Spleen (tissue), 11 donors: Measurements from ENCODE around the gene EPHB1. TPM values are rescaled to one million over a fixed set of nuclear protein-coding genes. Genes with fewer than 3 reads are reported as not detected.
A peak's percentile ranks its signal among the peaks of the same experiment; 100 is the strongest.

Source experiments
- DNase-seq: peaks from one replicate; pipeline ENCODE4 v3.0.0-alpha.2; 2020
- H3K27ac ChIP-seq, 8 donors: fragments of 200-600 bp; sonication (generic) in 7 of 8; 1 replicate in 4 of 8; 2 replicates in 4 of 8; pipeline versions ENCODE4 v1.5.0 to v1.8.0; 2016 to 2021; ENCODE audit warnings: inconsistent platforms in 4 of 8, mild to moderate bottlenecking in 4 of 8, moderate library complexity in 1 of 8
- H3K27me3 ChIP-seq, 7 donors: fragments of 200-600 bp; sonication (generic) in 6 of 7; replicated peaks in 1 of 7; 1 replicate in 4 of 7; 2 replicates in 3 of 7; pipeline versions ENCODE4 v1.5.0 to v1.8.0; 2016 to 2021; ENCODE audit warnings: inconsistent platforms in 3 of 7, mild to moderate bottlenecking in 1 of 7
- H3K36me3 ChIP-seq, 6 donors: fragments of 200-600 bp; sonication (generic) in 5 of 6; 1 replicate in 4 of 6; 2 replicates in 2 of 6; pipeline versions ENCODE4 v1.5.0 to v1.8.0; 2016 to 2021; ENCODE audit warnings: inconsistent platforms in 2 of 6
- H3K4me1 ChIP-seq, 6 donors: fragments of 200-600 bp; sonication (generic) in 5 of 6; 1 replicate in 3 of 6; 2 replicates in 3 of 6; pipeline versions ENCODE4 v1.5.0 to v1.8.0; 2016 to 2021; ENCODE audit warnings: inconsistent platforms in 3 of 6
- H3K4me3 ChIP-seq, 8 donors: fragments of 200-600 bp; sonication (generic) in 7 of 8; 1 replicate in 4 of 8; 2 replicates in 4 of 8; pipeline versions ENCODE4 v1.5.0 to v1.8.0; 2016 to 2021; ENCODE audit warnings: inconsistent platforms in 4 of 8, mild to moderate bottlenecking in 4 of 8, moderate library complexity in 2 of 8
- H3K9me3 ChIP-seq, 8 donors: fragments of 200-600 bp; sonication (generic) in 7 of 8; 1 replicate in 4 of 8; 2 replicates in 4 of 8; pipeline versions ENCODE4 v1.5.0 to v1.8.0; 2016 to 2021; ENCODE audit warnings: inconsistent platforms in 4 of 8
- CTCF ChIP-seq, 11 experiments: fragments of 200-600 bp in 7 of 11; fragments of 450-650 bp in 4 of 11; sonication (generic) in 4 of 11; IDR thresholded peaks in 8 of 11; conservative IDR thresholded peaks in 3 of 11; 1 replicate in 7 of 11; 2 replicates in 4 of 11; pipeline versions ENCODE4 v1.4.0 to v1.8.0; 2016 to 2021; ENCODE audit warnings: antibody characterized with exemption in 11 of 11, inconsistent platforms in 4 of 11, mild to moderate bottlenecking in 1 of 11
- POLR2A ChIP-seq, 3 donors: fragments of 450-650 bp; IDR thresholded peaks; one replicate each; pipeline ENCODE4 v1.5.1; 2017; ENCODE audit warnings: antibody characterized with exemption in 3 of 3, mild to moderate bottlenecking in 1 of 3
- POLR2AphosphoS5 ChIP-seq, 3 donors: sonication (generic); formaldehyde crosslinking; IDR thresholded peaks; one replicate each; pipeline ENCODE4 v1.5.1; 2017; ENCODE audit warnings: antibody characterized with exemption in 3 of 3
- WGBS, 5 donors: extraction: QIAGEN DNeasy Blood & Tissue Kit in 3 of 5; methylation state at CpG; one replicate each; pipeline versions ENCODE4 v1.1.5 to v1.1.7; 2013 to 2018; 5-methylcytosine and 5-hydroxymethylcytosine counted together
- intact Hi-C: fragments of 100-400 bp; cut with DNase I; formaldehyde crosslinking; loops from one replicate; pipeline ENCODE4 v1.15.0; 2023; ENCODE audit warnings: low total_unique reads
- polyA plus RNA-seq, 3 donors: library from polyadenylated mRNA; stranded (reverse); fragments of 200-250 nt; gene quantifications; one replicate each; pipeline ENCODE4 v1.2.1, GENCODE V29; 2013
- total RNA-seq, 7 donors: library from RNA; depleted of rRNA in 3 of 7; stranded (reverse); fragments of >200 nt in 3 of 7; fragmentation: NEBNext Ultra II Directional in 4 of 7; extraction: Animal tissue kit (Norgen Biotek cat#: 25700) in 4 of 7; gene quantifications; one replicate each; pipeline versions ENCODE4 v1.1.0 to v1.2.1, GENCODE V29; 2016 to 2021
- donor health status: healthy with polysubstance abuse.
- donor health status: DM: no; HTN: no; CAD: no; lungs with moderate emphysema.
- donor health status: DM: no; HTN: no; CAD: no.
- donor health status: Bipolar disorder and iron deficiency.
- donor health status: healthy.
- donor health status: DM: no; HTN: no; CAD: no.
- donor health status: DM: yes; HTN: yes; CAD: no.

EPHB1 gene
- total and polyA plus RNA-seq, 10 donors: 0.20 to 14.0 (median 3.0) TPM

- Histone ChIP-seq H3K27ac (peak overlapping the region in 5 of 8 donors; percentile 38 to 55 (median 43)), H3K9me3 (no peaks in the 10 kb centered on the region), H3K4me3 (peak overlapping the region; percentile 40 to 71 (median 50)), H3K27me3 (peaks cover 0 to 68% (median 27%) of the 10 kb centered on the region in 7 donors), H3K36me3 (no peaks in the 10 kb centered on the region), H3K4me1 (peaks cover 8 to 39% (median 28%) of the 10 kb centered on the region in 6 donors)
- WGBS, 5 donors: 1 to 2% (median 2%) methylated on average over 22 to 50 of the region's 50 CpGs
- TF ChIP-seq CTCF (IDR thresholded peaks at IDR 0.05 in 8 of 11, conservative IDR thresholded peaks at IDR 0.05 in 3 of 11): no peak
- no peak for TF ChIP-seq POLR2AphosphoS5 (IDR thresholded peaks at IDR 0.05)
- no peak for TF ChIP-seq POLR2A (IDR thresholded peaks at IDR 0.05)
- peak; percentile 80 for DNase-seq
- intact Hi-C loops: loop anchor here (5.0 kb wide), 1 partner anchor 706 kb away; no protein-coding TSS in a partner anchor
These were observed 753 bp downstream of the EPHB1 start for GRCh38 chr3:134795746-134796280.

- Histone ChIP-seq H3K4me1 (peaks cover 8 to 39% (median 28%) of the 10 kb centered on the region in 6 donors), H3K27ac (peak overlapping the region in 2 of 8 donors; percentile 43 to 49), H3K4me3 (peak overlapping the region; percentile 6 to 71 (median 50)), H3K36me3 (no peaks in the 10 kb centered on the region), H3K27me3 (peaks cover 0 to 68% (median 27%) of the 10 kb centered on the region in 7 donors), H3K9me3 (no peaks in the 10 kb centered on the region)
- TF ChIP-seq CTCF (IDR thresholded peaks at IDR 0.05 in 8 of 11, conservative IDR thresholded peaks at IDR 0.05 in 3 of 11) (no peak), POLR2AphosphoS5 (IDR thresholded peaks at IDR 0.05) (no peak)
- intact Hi-C loops: loop anchor here (5.0 kb wide), 1 partner anchor 706 kb away; no protein-coding TSS in a partner anchor
- no peak for DNase-seq
- WGBS, 5 donors: 1 to 3% (median 2%) methylated on average over 18 to 61 of the region's 61 CpGs
These were observed 1.4 kb downstream of the EPHB1 start for GRCh38 chr3:134796281-134797056.

GRCh38 chr3:134797057-134797740 lies 2.1 kb downstream of the EPHB1 start:
- TF ChIP-seq CTCF (IDR thresholded peaks at IDR 0.05 in 8 of 11, conservative IDR thresholded peaks at IDR 0.05 in 3 of 11): no peak
- TF ChIP-seq POLR2AphosphoS5 (IDR thresholded peaks at IDR 0.05): peak; percentile 62 to 71 (median 64)
- Histone ChIP-seq H3K4me3 (peak overlapping the region; percentile 6 to 71 (median 50)), H3K27me3 (peaks cover 0 to 68% (median 27%) of the 10 kb centered on the region in 7 donors), H3K27ac (no peak overlapping the region), H3K4me1 (peaks cover 8 to 39% (median 28%) of the 10 kb centered on the region in 6 donors), H3K36me3 (no peaks in the 10 kb centered on the region), H3K9me3 (no peaks in the 10 kb centered on the region)
- DNase-seq: no peak
- intact Hi-C loops: loop anchor here (5.0 kb wide), 1 partner anchor 705 kb away; no protein-coding TSS in a partner anchor
- 5 to 9% (median 7%) methylated on average over 20 to 33 of the region's 33 CpGs for WGBS, 5 donors
